Mesodermal cell (in vitro differentiated cells): Measurements from ENCODE around the gene GREB1L.

Source experiments
- H3K27ac ChIP-seq: 2 replicates; pipeline ENCODE4 v1.7.0; 2013; ENCODE audit warnings: mild to moderate bottlenecking, low read depth, low read length, moderate library complexity; ENCODE audit not compliant: severe bottlenecking
- H3K36me3 ChIP-seq: 2 replicates; pipeline ENCODE4 v1.7.1; 2013; ENCODE audit warnings: mild to moderate bottlenecking, low read length, moderate library complexity; ENCODE audit not compliant: control insufficient read depth, insufficient read depth
- H3K4me1 ChIP-seq: one replicate; pipeline ENCODE4 v1.7.1; 2013; ENCODE audit warnings: mild to moderate bottlenecking, low read length; ENCODE audit not compliant: insufficient read depth, control insufficient read depth, poor library complexity, severe bottlenecking
- H3K4me3 ChIP-seq: 2 replicates; pipeline ENCODE4 v1.7.0; 2013; ENCODE audit warnings: low read length, control low read depth, mild to moderate bottlenecking; ENCODE audit not compliant: insufficient read depth, poor library complexity, severe bottlenecking; ENCODE audit errors: extremely low read depth
- H3K9me3 ChIP-seq: 2 replicates; pipeline ENCODE4 v1.7.1; 2013; ENCODE audit warnings: mild to moderate bottlenecking, low read length, moderate library complexity; ENCODE audit not compliant: control insufficient read depth
- WGBS, 2 experiments: methylation state at CpG; one replicate each; pipeline ENCODE4 v1.1.5; 2013; ENCODE audit warnings: missing lambda C conversion rate in 2 of 2; ENCODE audit not compliant: insufficient coverage in 2 of 2; 5-methylcytosine and 5-hydroxymethylcytosine counted together

The GREB1L gene

DNA sequence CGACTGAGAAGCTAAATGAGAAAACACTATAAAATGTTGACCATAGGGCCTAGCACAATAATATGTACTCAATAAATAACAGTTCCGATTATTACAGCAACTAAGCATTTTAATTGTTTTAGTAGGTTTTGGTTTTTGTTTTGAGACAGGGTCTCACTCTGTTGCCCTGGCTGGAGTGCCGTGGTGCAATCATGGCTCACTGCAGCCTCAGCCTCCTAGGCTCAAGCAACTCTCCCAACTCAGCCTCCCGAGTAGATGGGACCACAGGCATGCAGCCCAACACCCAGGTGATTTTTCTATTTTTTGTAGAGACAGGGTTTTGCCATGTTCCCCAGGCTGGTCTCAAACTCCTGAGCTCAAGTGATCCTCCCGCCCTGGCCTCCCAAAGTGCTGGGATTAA, 304.4 kb downstream of the GREB1L start:
- no peak overlapping the region for H3K27ac ChIP-seq
- no peak overlapping the region for H3K4me3 ChIP-seq
- 94 to 95% methylated on average over 2 of the region's 5 CpGs for WGBS, 2 experiments
- H3K9me3 ChIP-seq, result no peaks in the 10 kb centered on the region
- no peaks in the 10 kb centered on the region for H3K4me1 ChIP-seq
- peaks cover 44% of the 10 kb centered on the region for H3K36me3 ChIP-seq

DNA sequence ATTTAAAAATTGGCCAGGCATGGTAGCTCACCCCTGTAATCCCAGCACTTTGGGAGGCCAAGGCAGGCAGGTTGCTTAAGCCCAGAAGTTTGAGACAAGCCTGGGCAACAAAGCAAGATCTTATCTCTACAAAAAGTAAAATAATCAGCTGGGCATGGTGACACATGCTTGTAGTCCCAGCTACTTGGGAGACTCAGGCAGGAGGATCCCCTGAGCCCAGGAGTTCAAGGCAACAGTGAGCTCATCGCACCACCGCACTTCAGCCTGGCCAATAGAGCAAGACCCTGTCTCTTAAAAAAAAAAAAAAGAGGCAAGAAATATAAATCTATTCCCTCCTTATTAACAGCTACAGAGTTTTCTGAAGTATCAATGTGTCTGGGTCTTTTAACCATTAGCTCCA, 306.6 kb downstream of the GREB1L start:
- H3K4me3 ChIP-seq, result no peak overlapping the region
- H3K27ac ChIP-seq, result no peak overlapping the region
- peaks cover 57% of the 10 kb centered on the region for H3K36me3 ChIP-seq
- no CpG with 5 or more reads among the region's 2 CpGs for WGBS, 2 experiments
- no peaks in the 10 kb centered on the region for H3K9me3 ChIP-seq
- H3K4me1 ChIP-seq, result no peaks in the 10 kb centered on the region

DNA sequence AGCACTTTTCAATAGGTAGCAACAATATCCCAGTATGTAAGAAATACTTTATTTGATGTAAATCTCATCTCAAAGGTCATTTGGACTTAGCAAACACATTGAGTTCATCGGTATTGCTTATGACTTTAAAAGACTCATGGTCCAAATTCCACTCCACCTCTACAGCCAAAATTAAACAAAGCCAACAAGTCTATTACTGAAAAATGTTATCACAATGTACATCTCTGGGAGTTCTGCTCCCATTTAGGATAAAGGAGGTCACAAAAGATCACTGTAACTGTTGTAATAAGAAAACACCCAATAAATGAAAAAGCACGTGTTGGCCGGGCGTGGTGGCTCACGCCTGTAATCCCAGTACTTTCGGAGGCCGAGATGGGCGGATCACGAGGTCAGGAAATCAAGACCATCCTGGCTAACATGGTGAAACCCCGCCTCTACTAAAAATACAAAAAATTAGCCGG, 308.5 kb downstream of the GREB1L start:
- H3K4me1 ChIP-seq, result no peaks in the 10 kb centered on the region
- 98% methylated on average over 5 to 11 of the region's 11 CpGs for WGBS, 2 experiments
- no peaks in the 10 kb centered on the region for H3K9me3 ChIP-seq
- no peak overlapping the region for H3K4me3 ChIP-seq
- H3K27ac ChIP-seq, result no peak overlapping the region
- peaks cover 50% of the 10 kb centered on the region for H3K36me3 ChIP-seq

DNA sequence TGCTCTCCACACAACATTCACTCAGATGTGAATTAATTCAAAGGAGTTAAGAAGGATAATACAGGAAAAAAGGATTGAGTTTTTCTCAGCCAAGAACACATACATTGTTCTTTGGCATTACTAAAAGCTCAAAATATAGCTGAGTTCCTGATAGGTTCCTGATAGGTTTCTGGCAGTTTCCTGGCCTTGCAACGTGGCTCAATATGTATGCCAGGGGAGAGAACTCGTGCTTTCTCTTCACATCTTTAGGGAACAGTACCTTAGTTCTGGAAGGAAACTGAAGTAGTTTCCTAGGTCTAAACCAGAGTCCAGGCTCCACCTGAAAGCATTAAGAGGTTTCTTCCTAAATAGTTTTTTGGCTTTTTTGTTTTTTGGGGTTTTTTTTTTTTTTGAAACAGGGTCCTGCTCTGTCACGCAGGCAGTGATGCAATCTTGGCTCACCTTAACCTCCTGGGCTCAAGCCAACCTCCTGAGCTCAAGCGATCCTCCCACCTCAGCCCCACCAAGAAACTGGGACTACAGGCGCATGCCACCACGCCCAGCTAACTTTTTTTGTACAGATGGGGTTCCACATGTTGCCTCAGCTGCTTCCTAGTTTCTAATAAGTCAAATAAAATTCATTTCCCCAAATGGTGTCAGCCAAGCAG, 315.7 kb downstream of the GREB1L start:
- 86 to 97% methylated on average over 4 to 6 of the region's 6 CpGs for WGBS, 2 experiments
- peaks cover 38% of the 10 kb centered on the region for H3K36me3 ChIP-seq
- H3K27ac ChIP-seq, result no peak overlapping the region

DNA sequence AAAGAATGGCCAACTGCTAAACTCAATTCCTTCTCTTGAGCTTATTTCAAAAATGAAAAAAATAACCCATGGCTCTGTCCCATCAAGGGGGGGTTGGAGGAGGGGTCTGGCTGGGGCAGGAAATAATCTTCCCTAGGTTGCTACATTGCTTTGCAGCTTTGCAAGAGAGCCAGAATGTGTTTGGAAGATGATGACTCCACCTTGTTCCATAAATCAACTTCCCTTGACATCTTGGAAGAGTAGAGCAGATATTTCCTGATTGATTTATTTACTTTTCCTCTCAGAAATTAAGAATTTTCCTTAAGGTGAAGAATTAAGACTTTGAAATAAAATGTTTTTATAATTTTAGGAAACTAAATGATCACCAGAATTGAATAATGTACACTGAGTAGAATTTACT, 317.2 kb downstream of the GREB1L start:
- no peaks in the 10 kb centered on the region for H3K9me3 ChIP-seq
- H3K4me1 ChIP-seq, result no peaks in the 10 kb centered on the region
- no peak overlapping the region for H3K27ac ChIP-seq
- peaks cover 45% of the 10 kb centered on the region for H3K36me3 ChIP-seq
- H3K4me3 ChIP-seq, result no peak overlapping the region

More for the DNA sequence above, 315.7 kb downstream of the GREB1L start:
- Histone ChIP-seq H3K4me1 (no peaks in the 10 kb centered on the region), H3K4me3 (no peak overlapping the region), H3K9me3 (no peaks in the 10 kb centered on the region)

DNA sequence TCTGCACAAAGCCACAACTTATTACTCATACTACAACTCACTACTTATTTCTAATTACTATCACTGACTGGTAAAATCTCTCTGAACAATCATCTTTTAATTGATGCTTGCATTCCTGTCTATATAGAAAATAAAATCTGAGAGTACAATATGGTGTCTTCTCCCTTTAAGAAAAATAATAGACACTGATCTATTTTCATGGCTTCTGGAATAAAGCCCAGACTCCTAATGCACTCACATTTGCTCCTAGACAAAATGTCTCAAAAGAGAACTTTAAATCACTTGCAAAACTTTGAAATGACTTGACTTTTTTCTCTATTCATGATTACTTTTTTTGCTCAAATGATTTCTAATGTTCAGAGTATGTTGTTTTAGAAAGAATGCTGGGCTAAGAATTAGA, 329.7 kb downstream of the GREB1L start:
- Histone ChIP-seq H3K4me3 (no peak overlapping the region), H3K27ac (no peak overlapping the region), H3K9me3 (no peaks in the 10 kb centered on the region), H3K4me1 (no peaks in the 10 kb centered on the region), H3K36me3 (peaks cover 63% of the 10 kb centered on the region)
